Progenitor cell of endocrine pancreas (in vitro differentiated cells): Measurements from ENCODE around the gene ADH1C. TPM values are rescaled to one million over a fixed set of nuclear protein-coding genes. Genes with fewer than 3 reads are reported as not detected.
"Not testable (repeated sequence)": the region's sequence is repeated elsewhere in the genome, so short reads cannot be mapped to it uniquely, and the experiment has no call there.

Source experiments
- DNase-seq: peaks from one replicate; pipeline ENCODE4 v3.0.0; 2021; ENCODE audit warnings: low spot score; ENCODE audit not compliant: unreplicated experiment
- H3K27ac Mint-ChIP-seq: 2 replicates; pipeline ENCODE4 v1.8.0; 2021; ENCODE audit warnings: mild to moderate bottlenecking, moderate library complexity, mixed read lengths
- H3K27me3 Mint-ChIP-seq: 2 replicates; pipeline ENCODE4 v1.8.0; 2021; ENCODE audit warnings: mixed read lengths
- H3K36me3 Mint-ChIP-seq: 2 replicates; pipeline ENCODE4 v1.8.0; 2022; ENCODE audit warnings: mixed read lengths; ENCODE audit not compliant: insufficient read depth
- H3K4me1 Mint-ChIP-seq: 2 replicates; pipeline ENCODE4 v1.8.0; 2021; ENCODE audit warnings: low read depth, mixed read lengths
- H3K4me3 Mint-ChIP-seq: 2 replicates; pipeline ENCODE4 v1.8.0; 2021; ENCODE audit warnings: low read depth, mild to moderate bottlenecking, moderate library complexity, mixed read lengths
- H3K9me3 Mint-ChIP-seq: 2 replicates; pipeline ENCODE4 v1.8.0; 2021; ENCODE audit warnings: low read depth, mixed read lengths
- total RNA-seq: library from RNA; stranded (reverse); gene quantifications from 2 replicates; pipeline ENCODE4 v1.2.1, GENCODE V29; 2021
- TF ChIP-seq, protein P1 (sequence below): fragments of 200-600 bp; sonication (generic); IDR thresholded peaks from one replicate; pipeline ENCODE4 v1.5.0; 2021; ENCODE audit warnings: antibody characterized with exemption, mild to moderate bottlenecking; ENCODE audit not compliant: unreplicated experiment

ADH1C gene
- total RNA-seq, 1 donor from 2014 or later, result 3.3 TPM

DNA sequence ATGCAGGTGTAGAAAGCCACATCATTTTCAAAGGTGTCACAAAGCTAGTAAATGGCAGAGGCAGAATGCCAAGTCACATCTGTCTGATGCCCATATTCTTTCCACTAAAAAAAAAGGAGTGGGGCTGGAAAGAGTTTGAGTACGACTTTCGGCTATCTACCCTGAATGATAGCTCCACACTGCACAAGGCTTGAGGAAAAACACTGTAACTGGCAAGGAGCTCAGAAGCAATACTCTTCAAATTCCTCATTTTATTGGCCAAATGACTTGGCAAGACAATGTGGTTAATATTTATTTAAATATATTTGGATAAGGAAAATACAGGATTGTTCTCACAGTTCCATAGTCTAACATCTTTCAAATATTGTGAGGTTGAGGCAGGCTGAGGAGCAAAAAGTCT lies 5.4 kb upstream of the ADH1C start:
- peaks cover 22% of the 10 kb centered on the region for H3K9me3 Mint-ChIP-seq
- DNase-seq, result no peak
- H3K4me3 Mint-ChIP-seq, result no peak overlapping the region
- H3K27ac Mint-ChIP-seq, result no peak overlapping the region
- no peaks in the 10 kb centered on the region for H3K36me3 Mint-ChIP-seq
- H3K27me3 Mint-ChIP-seq, result no peaks in the 10 kb centered on the region
- TF ChIP-seq, protein P1, sequence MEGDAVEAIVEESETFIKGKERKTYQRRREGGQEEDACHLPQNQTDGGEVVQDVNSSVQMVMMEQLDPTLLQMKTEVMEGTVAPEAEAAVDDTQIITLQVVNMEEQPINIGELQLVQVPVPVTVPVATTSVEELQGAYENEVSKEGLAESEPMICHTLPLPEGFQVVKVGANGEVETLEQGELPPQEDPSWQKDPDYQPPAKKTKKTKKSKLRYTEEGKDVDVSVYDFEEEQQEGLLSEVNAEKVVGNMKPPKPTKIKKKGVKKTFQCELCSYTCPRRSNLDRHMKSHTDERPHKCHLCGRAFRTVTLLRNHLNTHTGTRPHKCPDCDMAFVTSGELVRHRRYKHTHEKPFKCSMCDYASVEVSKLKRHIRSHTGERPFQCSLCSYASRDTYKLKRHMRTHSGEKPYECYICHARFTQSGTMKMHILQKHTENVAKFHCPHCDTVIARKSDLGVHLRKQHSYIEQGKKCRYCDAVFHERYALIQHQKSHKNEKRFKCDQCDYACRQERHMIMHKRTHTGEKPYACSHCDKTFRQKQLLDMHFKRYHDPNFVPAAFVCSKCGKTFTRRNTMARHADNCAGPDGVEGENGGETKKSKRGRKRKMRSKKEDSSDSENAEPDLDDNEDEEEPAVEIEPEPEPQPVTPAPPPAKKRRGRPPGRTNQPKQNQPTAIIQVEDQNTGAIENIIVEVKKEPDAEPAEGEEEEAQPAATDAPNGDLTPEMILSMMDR, result no peak
- peaks cover under 1% of the 10 kb centered on the region for H3K4me1 Mint-ChIP-seq

DNA sequence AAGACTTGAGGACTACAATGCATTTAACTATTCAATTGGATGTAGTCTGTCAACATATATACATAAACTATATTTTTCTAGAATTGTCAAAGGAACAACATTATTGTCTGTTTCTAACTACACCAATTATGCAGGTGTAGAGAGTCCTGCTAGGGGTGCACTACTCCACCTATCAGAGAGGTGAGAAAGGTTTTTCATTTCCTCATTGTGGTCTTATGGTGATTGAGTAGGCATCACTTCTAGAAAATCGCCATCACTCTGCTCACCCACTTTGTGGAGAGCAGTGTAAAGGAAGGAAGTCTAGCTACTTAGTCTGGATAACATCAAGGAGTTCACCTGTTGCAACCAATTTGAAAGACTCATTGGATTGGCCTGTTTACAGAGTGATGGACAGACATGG lies 4.4 kb upstream of the ADH1C start:
- Mint-ChIP-seq H3K27me3 (no peaks in the 10 kb centered on the region), H3K4me1 (peaks cover 5% of the 10 kb centered on the region), H3K9me3 (peaks cover 22% of the 10 kb centered on the region), H3K27ac (no peak overlapping the region), H3K4me3 (no peak overlapping the region), H3K36me3 (no peaks in the 10 kb centered on the region)
- no peak for DNase-seq
- TF ChIP-seq, protein P1, result no peak

DNA sequence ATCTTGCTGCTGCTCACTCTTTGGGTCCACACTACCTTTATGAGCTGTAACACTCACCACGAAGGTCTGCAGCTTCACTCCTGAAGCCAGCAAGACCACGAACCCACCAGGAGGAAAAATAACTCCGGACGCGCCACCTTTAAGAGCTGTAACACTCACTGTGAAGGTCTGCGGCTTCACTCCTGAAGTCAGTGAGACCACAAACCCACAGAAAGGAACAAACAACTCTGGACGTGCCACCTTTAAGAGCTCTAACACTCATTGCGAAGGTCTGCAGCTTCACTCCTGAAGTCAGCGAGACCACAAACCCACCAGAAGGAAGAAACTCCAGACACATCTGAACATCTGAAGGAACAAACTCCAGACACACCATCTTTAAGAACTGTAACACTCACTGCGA lies 3.6 kb upstream of the ADH1C start:
- not testable (repeated sequence) for H3K27ac Mint-ChIP-seq, H3K4me3 Mint-ChIP-seq, H3K27me3 Mint-ChIP-seq, DNase-seq, H3K4me1 Mint-ChIP-seq, H3K36me3 Mint-ChIP-seq
- peaks cover 22% of the 10 kb centered on the region for H3K9me3 Mint-ChIP-seq

DNA sequence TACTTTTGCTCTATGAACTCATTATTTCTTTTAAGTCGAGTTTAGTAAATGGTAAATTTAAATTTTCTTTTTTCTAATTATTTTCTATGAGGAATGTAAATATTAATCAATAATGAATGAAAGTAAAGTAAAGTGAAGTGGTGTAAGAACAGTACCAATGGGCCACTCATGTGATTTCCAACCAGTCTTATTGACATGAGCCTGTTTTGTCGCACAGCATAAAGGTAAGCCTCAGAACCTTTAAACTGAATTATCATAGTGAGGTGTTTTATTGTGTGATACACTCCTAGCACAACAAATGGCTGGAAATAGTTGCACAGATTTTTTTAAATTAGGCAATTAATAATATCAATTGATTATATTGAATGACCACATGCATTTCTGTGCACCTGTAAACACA lies 1.1 kb downstream of the ADH1C start:
- no peak overlapping the region for H3K27ac Mint-ChIP-seq
- no peak overlapping the region for H3K4me3 Mint-ChIP-seq
- H3K9me3 Mint-ChIP-seq, result peaks cover 18% of the 10 kb centered on the region
- peaks cover 6% of the 10 kb centered on the region for H3K4me1 Mint-ChIP-seq
- TF ChIP-seq, protein P1, result no peak
- DNase-seq, result no peak
- peaks cover 2% of the 10 kb centered on the region for H3K36me3 Mint-ChIP-seq
- H3K27me3 Mint-ChIP-seq, result no peaks in the 10 kb centered on the region

DNA sequence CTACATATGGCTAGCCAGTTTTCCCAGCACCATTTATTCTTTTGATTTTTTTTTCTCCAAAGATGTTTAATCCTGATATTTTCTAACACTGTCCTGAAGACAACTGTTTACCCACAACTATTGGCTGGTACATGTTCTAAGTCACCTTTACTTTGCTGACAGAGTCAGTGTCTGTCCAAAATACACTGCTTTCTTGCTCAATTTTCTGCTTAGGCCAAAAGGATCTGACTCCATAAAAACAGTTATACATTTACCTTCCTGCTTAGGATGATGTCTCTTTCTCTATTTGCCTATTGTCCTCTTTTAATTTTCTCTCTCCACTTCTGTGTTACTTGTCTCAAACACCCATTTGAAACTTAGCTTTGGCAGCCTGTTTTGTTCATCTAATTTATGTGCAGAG lies 3.2 kb downstream of the ADH1C start:
- H3K9me3 Mint-ChIP-seq, result peaks cover 4% of the 10 kb centered on the region

DNA sequence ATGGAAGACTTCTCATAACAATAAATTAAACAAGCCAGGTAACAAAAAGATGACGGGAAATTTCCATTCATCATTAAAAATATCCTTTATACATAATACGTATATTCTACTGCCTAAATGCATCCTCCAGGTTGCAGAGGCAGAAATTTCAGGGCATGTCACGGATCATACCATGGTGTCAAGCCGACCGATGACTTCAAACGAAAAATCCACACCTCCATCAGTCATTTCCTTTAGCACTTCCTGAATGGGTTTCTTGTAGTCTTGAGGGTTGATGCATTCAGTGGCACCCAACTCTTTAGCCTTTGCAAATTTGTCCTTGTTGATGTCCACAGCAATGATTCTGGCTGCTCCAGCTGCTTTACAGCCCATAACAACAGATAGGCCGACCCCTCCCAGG lies 9.9 kb downstream of the ADH1C start:
- H3K4me3 Mint-ChIP-seq, H3K4me1 Mint-ChIP-seq, H3K36me3 Mint-ChIP-seq, DNase-seq, H3K27ac Mint-ChIP-seq, H3K9me3 Mint-ChIP-seq: not testable (repeated sequence)
- H3K27me3 Mint-ChIP-seq, result peaks cover 33% of the 10 kb centered on the region

More for the DNA sequence above, 3.2 kb downstream of the ADH1C start:
- Mint-ChIP-seq H3K36me3 (peaks cover 2% of the 10 kb centered on the region), H3K4me1 (peaks cover 6% of the 10 kb centered on the region), H3K4me3 (no peak overlapping the region), H3K27me3 (peaks cover 5% of the 10 kb centered on the region), H3K27ac (no peak overlapping the region)
- no peak for DNase-seq
- TF ChIP-seq, protein P1, result no peak
